Measurements from ENCODE around the gene PLD3.
"Not testable (repeated sequence)": the region's sequence is repeated elsewhere in the genome, so short reads cannot be mapped to it uniquely, and the experiment has no call there.

PLD3 gene

DNA sequence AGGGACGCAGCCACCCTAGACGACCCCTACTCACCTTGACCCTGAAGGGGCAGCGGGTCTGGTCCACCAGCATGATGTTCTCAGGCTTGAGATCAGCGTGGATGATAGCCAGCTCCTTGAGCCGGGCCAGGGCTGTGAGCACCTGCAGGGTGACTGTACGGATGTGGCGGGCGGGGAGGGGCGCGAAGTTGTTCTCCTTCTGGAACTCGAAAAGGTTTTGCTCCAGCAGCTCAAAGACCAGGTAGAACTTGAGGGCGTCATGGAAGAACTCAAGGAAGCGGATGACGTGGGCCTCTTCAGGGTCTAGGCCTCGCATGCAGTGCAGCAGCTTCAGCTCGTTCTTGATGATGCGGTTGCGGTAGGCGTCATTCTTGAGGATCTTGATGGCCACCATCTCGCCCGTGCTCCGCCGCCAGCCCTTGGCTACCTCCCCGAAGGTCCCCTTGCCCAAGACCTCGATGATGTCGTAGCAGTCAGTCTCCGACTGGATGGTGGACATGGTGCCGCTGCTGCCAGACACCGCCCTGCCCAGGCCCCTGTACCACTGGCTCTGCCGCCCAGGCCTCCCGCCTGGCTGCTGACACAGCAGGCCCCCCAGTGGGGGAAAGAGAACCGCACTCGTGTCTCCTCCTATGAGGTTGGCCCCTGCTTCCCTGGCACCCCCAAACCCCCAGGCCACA lies 41.0 kb downstream of the PLD3 start:
- DNase-seq (ENCODE audit: low read depth in 2 of 2), result no peak

DNA sequence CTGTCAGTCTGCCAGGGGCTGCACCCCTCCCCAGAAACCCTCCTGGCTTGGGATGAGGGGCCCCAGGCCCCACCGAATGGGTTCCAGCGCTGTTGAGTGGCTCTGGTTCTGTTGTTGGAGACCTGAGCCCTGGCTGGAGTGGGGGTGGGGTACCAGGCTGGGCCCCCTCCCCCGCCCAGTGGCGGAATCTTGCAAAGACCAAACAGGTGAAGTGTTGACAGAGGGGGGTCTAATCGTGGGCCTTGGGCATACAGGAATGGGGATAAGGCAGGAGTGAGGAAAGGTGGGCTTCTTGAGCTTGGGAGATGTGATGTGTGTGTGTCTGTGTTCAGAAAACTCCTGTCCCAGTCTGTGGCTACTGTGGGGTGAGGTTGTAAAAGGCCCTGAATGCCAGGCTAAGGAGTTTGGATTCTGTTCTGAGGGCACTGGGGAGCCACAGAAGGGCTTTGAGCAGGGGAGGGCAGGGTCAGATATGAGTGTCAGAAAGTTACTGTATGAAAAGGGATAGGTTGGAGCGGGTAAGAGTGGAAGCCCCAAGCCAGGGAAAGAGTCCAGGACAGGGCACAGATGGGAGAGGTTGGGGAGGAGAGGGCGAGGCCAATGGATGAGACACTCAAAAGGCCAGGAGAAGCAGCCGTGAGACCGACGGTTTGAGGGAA lies 41.7 kb downstream of the PLD3 start, which contains the start of gene HIPK4:
TSS of gene HIPK4 (minus strand) at position 98 of the 659 bp plus-strand sequence. CDS start 279 bp downstream, outside the sequence.
- no peak for DNase-seq (ENCODE audit: low read depth in 2 of 2)

DNA sequence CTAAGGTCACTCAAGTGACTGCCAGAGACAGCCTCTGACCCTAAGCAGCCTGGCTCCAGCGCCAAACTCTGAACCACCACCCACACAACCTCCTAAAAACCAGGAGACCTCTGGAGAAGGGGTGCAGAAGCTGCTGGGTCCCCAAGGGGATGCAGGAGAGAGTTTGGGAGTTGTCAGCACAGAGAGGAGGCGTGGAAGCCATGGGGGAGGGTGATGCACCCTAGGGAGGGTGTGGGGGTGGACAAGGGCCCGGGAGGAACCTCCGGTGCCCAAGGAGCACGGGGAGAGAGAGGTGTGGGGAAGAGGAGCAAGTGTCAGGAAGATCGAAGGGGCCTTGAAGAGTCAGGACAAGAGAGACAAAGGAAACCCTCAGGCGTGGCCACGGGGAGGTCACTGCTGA lies 43.6 kb downstream of the PLD3 start:
- DNase-seq (ENCODE audit: low read depth in 2 of 2), result no peak

DNA sequence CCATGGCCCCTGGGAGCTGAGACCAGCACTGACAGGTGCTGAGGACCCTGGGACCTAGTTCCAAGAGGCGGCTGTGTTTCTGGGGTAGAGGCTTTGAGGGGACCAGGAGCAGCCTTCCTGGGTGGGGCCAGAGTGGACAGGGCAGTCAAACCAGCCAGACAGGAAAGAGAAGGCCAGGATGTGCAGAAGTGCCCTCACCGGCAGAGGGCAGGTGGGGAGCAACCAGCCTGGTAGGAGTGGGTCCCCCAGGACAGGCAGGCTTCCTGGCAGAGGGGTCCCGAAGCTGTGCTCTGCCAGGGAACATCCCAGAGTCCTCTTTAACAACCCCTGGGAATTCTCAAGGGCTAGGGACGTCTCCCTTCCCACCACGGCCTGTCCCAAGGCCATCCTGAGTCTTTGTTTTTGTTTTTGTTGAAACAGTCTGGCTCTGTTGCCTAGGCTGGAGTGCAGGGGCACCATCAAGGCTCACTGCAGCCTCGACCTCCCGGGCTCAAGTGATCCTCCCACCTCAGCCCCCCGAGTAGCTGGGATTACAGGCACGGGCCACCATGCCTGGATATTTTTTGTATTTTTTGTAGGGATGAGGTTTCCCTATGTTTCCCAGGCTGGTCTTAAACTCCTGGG lies 44.5 kb downstream of the PLD3 start:
- DNase-seq (ENCODE audit: low read depth in 2 of 2), result no peak

DNA sequence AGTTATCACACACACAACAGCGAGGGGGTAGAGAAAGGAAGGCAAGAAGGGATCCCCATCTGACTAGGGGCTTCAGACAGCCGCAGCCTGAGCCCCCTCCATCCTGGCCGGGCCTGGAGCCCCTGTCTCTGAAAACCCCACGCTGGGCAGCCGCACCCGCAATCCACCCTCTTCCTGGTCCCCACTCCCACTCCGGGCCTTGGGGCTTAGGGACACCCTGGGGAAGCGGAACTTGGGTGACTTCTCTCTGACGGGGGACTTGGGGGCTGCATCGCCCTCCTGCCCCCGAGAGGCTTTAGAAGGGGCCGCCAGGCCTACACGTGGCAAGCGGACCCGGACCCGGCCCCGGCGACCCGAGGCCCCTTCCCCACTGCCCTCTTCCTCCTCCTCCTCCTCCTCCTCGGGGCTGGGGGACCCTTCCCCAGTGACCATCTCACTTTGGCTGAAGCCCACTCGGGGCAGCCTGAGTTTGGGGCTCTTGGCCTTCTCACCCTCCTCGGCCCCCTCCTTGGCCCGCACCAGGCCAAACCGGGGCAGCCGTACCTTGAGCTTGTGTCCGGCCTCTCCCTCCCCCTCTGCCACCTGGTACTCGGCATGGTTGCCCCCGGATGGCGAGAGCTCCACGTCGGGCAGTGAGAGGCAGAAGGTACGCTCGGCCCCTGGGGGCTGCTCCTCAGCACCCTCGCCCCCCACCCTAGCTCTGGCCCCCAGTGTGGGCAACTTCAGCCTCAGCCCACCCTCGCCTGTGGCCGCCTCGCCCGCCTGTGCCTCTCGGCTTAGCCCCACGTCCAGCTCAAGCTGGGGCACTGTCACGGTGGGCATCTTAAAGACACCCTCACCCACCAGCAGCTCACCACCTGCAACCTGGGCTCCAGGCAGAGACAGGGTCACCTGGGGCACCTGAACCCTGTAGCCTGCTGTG lies 45.7 kb downstream of the PLD3 start:
- no peak for DNase-seq (ENCODE audit: low read depth in 2 of 2)

DNA sequence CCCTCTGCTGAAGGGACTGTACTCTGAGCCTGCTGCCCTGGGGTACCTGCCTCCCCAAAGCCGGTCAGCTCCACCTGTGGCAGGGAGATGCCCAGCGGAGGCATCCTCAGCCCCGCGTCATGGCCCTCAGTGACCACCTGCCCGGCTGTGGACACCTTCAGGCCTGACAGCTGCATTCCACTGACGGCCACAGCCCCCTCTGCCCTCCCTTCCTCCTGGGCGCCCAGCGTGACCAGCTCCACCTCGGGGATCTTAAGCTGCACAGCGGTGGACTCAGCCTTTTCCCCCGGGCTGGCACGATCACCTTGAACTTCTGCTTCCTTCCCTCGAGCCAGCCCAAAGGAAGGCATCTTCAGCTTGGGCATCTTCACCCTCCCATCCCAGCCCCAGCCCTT lies 46.3 kb downstream of the PLD3 start:
- no peak for DNase-seq (ENCODE audit: low read depth in 2 of 2)

DNA sequence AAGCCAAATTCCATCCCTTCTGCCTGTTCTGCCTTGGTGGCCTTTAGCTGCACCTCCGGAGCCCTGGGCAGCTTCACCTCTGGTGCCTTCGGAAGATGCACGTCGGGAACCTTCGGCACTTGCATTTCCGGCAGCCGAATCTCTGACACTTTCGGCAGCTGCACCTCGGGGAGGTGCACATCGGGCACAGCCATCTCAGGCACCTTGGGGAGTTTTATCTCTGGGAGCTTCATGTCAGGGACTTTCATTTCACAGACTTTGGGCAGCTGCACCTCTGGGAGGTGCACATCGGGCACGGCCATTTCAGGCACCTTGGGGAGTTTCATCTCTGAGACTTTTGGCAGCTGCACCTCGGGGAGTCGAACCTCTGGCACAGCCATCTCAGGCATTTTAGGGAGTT lies 47.5 kb downstream of the PLD3 start:
- DNase-seq (ENCODE audit: low read depth in 2 of 2), result no peak

DNA sequence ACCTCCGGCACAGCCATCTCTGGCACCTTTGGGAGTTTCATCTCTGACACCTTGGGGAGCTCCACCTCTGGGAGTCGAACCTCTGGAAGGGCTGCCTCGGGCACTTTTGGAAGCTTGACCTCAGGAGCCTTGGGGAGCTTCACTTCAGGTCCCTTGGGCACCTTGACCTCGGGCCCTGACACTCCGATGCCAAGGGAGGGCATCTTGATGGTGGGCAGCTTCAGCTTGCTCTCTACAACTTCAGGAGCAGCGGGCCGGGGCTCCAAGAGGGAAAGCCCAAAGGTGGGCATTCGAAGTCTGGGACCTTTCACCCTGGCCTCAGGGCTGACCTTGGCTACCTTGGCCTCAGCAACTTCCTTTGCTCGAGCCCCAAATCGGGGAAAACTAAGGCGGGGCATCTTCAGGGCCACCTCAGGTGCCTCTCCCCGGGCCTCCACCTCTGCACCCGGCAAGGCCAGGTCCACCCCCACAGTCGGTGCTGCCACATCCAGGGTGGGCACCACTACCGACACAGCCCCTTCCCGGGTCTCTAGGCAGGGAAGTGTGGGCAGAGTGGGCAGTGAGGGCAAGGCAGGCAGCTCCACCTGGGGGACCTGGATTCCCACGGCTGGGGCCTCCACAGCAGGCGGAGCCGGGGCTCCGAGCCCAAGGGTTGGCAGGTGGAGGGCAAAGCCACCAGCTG lies 48.5 kb downstream of the PLD3 start:
- no peak for DNase-seq (ENCODE audit: low read depth in 2 of 2)

DNA sequence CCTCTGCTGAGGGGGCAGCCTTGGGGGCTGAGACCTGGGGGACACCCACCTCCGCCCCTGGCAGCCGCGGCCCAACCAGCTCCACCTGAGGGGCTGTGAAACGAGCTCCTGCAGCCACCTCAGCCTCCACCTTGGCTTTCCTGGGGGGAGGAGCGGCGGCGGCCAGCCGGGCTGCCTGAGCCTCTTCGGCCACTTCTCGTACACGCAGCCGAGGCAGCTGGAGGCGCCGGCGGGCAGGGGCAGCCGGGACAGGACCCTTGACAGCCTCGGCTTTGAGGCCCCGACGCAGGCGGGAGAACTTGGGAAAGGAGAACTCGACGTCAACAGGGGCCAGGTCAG lies 49.0 kb downstream of the PLD3 start:
- no peak for DNase-seq (ENCODE audit: low read depth in 2 of 2)

DNA sequence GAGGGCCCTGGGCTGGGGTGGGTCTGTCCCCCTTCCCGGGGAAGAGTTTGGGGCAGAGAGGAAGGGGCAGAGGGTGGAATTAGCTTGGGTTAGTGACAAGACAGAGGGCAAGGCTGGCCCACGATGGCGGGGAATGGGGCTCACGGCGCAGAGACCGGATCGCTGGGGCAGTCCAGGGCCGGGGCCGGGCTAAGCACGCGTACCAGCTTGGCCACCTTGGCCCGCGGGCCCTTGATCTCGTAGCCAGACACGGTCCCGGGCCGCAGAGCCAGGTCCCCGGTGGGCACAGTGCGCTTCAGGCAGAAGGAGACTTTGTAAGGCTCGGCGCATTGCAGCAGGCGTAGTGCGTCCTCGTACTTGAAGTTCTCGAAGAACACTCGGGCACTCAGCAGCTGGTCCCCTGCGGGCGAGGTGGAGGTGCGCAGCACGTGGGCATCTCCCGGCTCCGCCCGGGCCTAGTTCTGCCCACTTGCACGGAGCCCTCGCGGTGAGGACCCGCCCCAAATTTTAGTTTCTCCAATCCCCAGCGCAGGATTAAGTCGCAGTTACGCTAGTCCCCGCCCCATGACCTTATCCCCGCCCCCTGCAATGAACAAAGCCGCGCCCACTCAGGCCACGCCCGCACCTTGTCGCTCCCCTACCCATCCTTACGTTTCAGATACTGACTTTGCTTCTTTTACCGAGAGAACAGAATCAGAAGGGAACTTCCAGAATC lies 50.1 kb downstream of the PLD3 start:
- peak; percentile 32 to 63 for DNase-seq (ENCODE audit: low read depth in 2 of 2)

DNA sequence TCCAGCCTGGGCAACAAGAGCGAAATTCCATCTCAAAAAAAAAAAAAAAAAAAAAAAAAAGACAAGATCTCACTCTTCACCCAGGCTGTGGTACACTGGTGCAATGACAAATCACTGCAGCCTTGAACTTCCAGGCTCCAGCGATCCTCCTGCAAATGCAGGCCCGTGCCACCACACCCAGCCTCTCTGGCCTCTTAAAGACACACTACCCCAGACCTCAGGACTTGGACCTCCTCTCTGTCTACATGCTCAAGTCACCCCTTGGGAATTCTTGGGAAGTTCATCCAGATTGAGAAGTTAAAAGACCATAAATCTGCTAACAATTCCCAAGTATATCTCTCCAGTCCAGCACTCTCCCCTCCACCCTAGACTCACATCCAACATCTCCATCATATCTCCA lies 52.1 kb downstream of the PLD3 start:
- no peak for DNase-seq (ENCODE audit: low read depth in 2 of 2)

DNA sequence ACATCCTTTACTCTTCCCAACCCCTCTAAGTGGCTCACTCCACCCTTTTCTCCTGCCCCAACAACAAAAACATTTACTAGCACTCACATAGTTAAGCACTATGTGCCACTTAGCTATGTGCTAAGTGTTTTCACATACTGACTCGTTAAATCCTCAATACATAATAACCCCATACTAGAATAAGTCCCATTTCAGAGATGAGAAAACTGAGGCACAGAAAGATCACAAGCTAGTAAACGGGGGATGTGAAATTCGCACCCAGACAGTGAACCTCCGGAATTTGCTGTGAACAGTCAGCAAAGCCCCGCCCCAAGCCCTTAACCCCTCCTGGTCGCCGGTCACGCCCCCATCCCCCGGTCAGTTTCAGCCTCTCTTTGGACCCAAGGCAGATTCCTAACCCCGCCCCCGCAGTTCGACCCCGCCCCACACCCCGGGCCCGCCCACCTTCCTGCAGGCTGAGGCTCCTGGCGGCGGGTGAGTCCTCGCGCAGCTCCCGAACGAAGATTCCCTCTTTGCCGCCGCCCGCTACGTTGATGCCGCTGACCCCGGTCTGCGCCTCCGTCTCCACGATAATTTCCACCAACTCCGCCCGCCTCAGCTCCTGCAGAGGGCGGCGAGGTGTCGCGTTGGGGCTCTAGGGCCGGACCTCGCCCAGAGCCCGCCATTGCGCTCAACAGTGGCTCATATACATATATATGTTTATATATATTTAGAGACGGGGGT lies 54.9 kb downstream of the PLD3 start:
- DNase-seq (ENCODE audit: low read depth in 2 of 2), result peak; percentile 76 to 86

DNA sequence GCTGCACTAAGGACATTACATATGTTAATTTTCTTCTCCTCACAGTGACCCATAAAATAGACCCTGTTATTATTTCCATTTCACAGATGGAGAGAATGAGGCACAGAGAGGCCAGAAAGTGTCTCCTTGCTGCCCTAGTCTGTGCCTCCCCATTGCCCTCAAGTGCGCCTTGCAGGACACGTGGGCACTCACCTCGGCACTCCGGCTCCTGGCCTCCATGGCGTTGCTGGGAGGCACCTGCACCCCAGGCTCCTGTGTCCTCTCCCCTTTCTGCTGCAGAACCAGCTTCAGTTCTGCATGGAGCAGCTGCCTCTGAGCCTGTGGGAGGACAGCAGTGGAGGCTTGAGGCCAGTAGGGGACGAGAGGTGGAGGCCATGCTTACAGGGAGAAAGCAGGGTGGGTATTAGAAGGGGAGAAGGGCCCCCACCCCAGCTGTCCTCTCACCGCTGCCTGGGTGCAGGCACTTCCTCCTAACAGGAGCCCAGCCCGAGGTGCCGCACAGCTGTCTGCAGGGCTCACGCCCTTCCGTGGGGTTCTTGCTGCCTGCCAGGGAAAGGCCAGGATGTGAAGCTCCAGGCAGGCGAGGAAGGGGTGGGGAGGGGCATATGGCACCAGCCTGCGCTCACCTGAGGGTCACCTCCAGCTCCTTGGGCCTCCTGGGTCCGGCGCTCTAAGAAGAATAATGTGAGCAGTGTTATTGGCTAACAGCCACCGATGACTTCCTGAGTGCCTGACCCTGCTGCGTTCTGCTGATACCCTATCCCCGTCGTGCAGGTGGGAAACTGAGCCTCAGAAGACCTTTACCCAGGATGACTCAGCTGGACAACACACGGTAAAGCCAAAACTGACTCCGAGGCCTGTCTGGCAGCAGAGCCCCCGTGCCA lies 59.5 kb downstream of the PLD3 start:
- no peak for DNase-seq (ENCODE audit: low read depth in 2 of 2)

DNA sequence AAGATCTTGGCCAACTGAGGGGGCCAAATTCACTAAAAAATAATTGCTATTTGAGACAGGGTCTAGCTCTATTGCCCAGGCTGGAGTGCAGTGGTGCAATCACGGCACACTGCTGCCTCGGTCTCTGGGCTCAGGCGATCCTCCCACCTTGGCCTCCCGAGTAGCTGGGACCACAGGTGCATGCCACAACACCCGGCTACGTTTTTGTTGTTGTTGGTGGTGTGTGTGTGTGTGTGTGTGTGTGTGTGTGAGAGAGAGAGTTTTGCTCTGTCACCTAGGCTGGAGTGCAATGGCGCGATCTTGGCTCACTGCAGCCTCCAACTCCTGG lies 60.1 kb downstream of the PLD3 start:
- DNase-seq (ENCODE audit: low read depth in 2 of 2), result not testable (repeated sequence)

DNA sequence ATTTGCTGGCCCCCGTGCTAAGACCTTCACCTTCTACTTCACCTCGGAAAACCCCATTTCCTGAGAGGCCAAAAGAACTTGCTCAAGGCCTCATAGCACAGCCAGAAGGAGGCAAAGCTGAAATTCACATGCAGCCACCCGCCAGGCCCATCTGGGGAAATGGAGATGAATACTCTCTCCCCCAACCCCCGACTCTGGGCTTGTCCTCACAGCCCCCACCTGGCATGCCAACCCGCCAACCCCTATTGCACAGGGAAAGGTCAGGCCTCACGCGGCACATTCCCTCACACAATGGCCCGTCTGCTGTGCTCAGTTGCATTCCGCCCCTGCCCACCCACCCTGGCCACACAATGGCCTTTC lies 61.5 kb downstream of the PLD3 start:
- no peak for DNase-seq (ENCODE audit: low read depth in 2 of 2)

DNA sequence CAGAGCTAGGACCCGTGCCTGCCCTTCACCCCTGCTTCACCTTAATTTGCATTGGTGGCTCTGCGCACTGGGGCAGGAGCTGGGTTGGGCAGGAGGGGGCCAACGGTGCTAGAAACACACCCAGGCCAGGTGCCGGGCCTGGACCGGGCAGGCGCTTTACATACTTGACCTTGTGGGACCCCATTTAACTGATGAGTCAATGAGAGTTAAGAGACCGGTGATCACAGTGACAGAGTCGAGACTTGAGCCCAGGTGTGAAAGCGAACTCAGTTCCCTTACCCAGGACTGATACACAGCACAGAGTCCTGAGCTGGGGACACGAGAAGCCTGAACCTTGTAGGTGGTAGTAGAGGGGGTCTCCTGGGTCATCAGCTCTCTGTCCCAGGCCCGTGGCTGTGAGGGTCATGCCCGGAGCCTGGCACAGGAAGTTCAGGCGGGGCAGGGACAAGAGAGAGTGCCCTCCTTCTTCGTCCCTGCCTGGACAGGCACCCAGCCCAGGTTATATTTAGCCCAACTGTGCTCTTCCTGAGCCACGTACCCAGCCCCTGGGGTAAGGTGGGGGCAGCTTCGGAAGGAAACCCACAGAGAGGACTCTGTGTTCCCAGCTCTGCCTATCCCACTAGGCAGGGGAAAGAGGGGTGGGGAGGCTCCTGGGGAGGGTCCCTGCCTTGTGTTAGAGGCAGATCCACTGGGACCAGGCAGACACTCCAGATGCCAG lies 62.8 kb downstream of the PLD3 start:
- no peak for DNase-seq (ENCODE audit: low read depth in 2 of 2)

DNA sequence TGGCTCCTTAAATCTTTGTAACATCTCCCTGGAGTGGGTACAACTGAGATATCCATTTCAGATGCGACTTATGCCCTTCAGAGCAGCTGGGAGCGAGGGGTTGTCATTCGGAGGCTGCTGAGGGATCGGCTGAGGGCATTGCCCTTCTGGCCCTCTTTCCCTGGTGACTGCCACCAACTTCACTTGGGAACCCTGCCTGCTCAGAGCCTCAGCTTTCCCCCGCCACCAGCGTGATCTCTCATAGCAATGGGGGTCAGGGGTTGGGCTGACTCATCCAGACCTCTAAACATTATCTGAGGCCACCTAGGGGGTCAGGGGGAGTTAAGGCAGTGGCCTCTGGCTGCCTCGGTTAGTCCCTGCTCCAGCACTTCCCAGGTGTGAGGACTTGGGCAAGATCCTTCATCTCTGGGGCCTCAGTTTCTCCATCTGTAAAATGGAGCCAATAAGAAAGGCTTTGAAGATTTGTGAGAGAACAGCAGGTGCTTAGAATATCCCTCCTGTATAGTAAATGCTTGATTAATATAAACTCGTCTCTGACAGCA lies 63.5 kb downstream of the PLD3 start:
- DNase-seq (ENCODE audit: low read depth in 2 of 2), result no peak

DNA sequence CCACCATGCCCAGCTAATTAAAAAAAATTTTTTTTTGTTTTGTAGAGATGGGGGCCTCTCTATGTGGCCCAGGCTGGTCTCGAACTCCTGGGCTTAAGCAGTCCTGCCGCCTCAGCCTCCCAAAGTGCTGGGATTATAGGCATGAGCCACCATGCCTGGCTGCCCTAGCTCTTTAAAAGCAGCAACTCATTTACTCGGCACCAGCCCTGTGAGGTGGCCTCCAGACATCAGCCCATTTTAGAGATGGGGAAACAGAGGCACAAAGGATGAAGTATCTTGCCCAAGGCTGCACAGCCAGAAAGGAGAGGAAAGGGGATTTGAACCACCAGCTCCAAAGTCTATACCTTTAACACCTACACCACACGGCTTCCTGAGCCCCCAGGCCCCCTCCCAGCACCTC lies 64.4 kb downstream of the PLD3 start:
- no peak for DNase-seq (ENCODE audit: low read depth in 2 of 2)
